Body of pancreas (tissue), 4 donors: ENCODE results near the gene HYOU1.
"Not testable (repeated sequence)": the region's sequence is repeated elsewhere in the genome, so short reads cannot be mapped to it uniquely, and the experiment has no call there.

Experiments
- POLR2A ChIP-seq, 3 donors: fragments of 450-650 bp; IDR thresholded peaks; one replicate each; pipeline ENCODE4 v1.6.1; 2016; ENCODE audit warnings: antibody characterized with exemption in 3 of 3, mild to moderate bottlenecking in 2 of 3
- TF ChIP-seq, protein P1 (sequence below), 7 experiments: fragments of 450-650 bp in 4 of 7; fragments of 200-600 bp in 3 of 7; sonication (generic) in 3 of 7; IDR thresholded peaks; one replicate each; pipeline ENCODE4 v1.5.1; 2016 to 2019; ENCODE audit warnings: antibody characterized with exemption in 7 of 7

DNA sequence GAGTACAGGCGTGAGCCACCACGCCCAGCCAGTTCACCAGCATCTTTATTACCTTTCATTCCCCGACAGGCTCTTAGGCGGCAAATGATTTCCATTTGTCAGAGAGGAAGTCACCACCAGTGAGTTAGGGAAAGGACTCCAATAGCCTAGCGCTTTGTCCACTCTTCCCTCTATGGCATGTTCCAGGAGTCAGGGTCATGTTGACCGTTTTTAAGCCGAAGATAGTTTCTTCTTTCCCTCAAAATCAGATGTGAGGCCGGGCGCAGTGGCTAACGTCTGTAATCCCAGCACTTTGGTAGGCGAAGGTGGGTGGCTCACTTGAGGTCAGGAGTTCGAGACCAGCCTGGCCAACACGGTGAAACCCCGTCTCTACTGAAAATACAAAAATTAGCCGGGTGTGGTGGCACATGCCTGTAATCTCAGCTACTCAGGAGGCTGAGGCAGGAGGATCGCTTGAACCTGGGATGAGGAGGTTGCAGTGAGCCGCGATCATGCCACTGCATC lies 46.2 kb upstream of the HYOU1 start:
- TF ChIP-seq, protein P1, sequence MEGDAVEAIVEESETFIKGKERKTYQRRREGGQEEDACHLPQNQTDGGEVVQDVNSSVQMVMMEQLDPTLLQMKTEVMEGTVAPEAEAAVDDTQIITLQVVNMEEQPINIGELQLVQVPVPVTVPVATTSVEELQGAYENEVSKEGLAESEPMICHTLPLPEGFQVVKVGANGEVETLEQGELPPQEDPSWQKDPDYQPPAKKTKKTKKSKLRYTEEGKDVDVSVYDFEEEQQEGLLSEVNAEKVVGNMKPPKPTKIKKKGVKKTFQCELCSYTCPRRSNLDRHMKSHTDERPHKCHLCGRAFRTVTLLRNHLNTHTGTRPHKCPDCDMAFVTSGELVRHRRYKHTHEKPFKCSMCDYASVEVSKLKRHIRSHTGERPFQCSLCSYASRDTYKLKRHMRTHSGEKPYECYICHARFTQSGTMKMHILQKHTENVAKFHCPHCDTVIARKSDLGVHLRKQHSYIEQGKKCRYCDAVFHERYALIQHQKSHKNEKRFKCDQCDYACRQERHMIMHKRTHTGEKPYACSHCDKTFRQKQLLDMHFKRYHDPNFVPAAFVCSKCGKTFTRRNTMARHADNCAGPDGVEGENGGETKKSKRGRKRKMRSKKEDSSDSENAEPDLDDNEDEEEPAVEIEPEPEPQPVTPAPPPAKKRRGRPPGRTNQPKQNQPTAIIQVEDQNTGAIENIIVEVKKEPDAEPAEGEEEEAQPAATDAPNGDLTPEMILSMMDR (IDR thresholded peaks at IDR 0.05) = not testable (repeated sequence)
- not testable (repeated sequence) for TF ChIP-seq POLR2A (IDR thresholded peaks at IDR 0.05)
